Upper lobe of left lung (tissue), 6 donors: ENCODE measurements around the gene KLHL29. TPM values are rescaled to one million over a fixed set of nuclear protein-coding genes. Genes with fewer than 3 reads are reported as not detected.

Experiments used
- ATAC-seq, 2 donors: fragments of 200-7000 bp; cut with Tn5 transposase; one replicate each; pipeline ENCODE4 v1.9.1; 2022; ENCODE audit warnings: mild to moderate bottlenecking in 2 of 2, moderate library complexity in 2 of 2; ENCODE audit not compliant: low FRiP score in 2 of 2
- DNase-seq, 2 donors: peaks; one replicate each; pipeline ENCODE4 v3.0.0-alpha.2; 2019 to 2020
- H3K27ac ChIP-seq, 4 donors: fragments of 200-600 bp; sonication (generic); one replicate each; pipeline ENCODE4 v1.5.1; 2016 to 2019
- H3K27me3 ChIP-seq, 4 donors: fragments of 200-600 bp; sonication (generic); one replicate each; pipeline ENCODE4 v1.5.1; 2017 to 2019
- H3K36me3 ChIP-seq, 4 donors: fragments of 200-600 bp; sonication (generic); one replicate each; pipeline ENCODE4 v1.5.1; 2016 to 2019
- H3K4me1 ChIP-seq, 4 donors: fragments of 200-600 bp; sonication (generic); one replicate each; pipeline ENCODE4 v1.5.1; 2018 to 2019
- H3K4me3 ChIP-seq, 4 donors: fragments of 200-600 bp; sonication (generic); one replicate each; pipeline ENCODE4 v1.5.1; 2017 to 2019; ENCODE audit warnings: mild to moderate bottlenecking in 2 of 4, moderate library complexity in 1 of 4
- H3K9me3 ChIP-seq, 4 donors: fragments of 200-600 bp; sonication (generic); one replicate each; pipeline ENCODE4 v1.5.1; 2018 to 2019
- CTCF ChIP-seq, 6 experiments: fragments of 450-650 bp in 4 of 6; fragments of 200-600 bp in 2 of 6; sonication (generic) in 2 of 6; IDR thresholded peaks; one replicate each; pipeline ENCODE4 v1.5.1; 2016 to 2019; ENCODE audit warnings: antibody characterized with exemption in 6 of 6
- EP300 ChIP-seq, 4 donors: sonication (generic); formaldehyde crosslinking; IDR thresholded peaks; one replicate each; pipeline ENCODE4 v1.5.1; 2017; ENCODE audit warnings: antibody characterized with exemption in 4 of 4, control low read depth in 2 of 4
- POLR2A ChIP-seq, 4 donors: fragments of 450-650 bp; IDR thresholded peaks; one replicate each; pipeline ENCODE4 v1.5.1; 2016 to 2017; ENCODE audit warnings: antibody characterized with exemption in 4 of 4, mild to moderate bottlenecking in 2 of 4
- POLR2AphosphoS5 ChIP-seq, 2 donors: sonication (generic); formaldehyde crosslinking; IDR thresholded peaks; one replicate each; pipeline ENCODE4 v1.5.1; 2017; ENCODE audit warnings: antibody characterized with exemption in 2 of 2
- WGBS, 2 donors: methylation state at CpG; one replicate each; pipeline ENCODE4 v1.1.5; 2017 to 2018; 5-methylcytosine and 5-hydroxymethylcytosine counted together
- total RNA-seq, 6 donors: library from RNA; depleted of rRNA in 4 of 6; stranded (reverse); fragments of >200 nt in 4 of 6; gene quantifications; one replicate each; pipeline versions ENCODE4 v1.1.0 to v1.2.1, GENCODE V29; 2016 to 2021
- donor health status: DM: no; HTN: no; CAD: no; lungs with moderate emphysema.
- donor health status: DM: no; HTN: yes; CAD: no; lungs with severe emphysema.

The KLHL29 gene
- total RNA-seq, 6 donors from 2014 or later = 8.6 to 34.4 (median 18.2) TPM

- DNase-seq (no peak), ATAC-seq (no peak)
- Histone ChIP-seq H3K27me3 (no peaks in the 10 kb centered on the region), H3K4me3 (no peak overlapping the region), H3K9me3 (no peaks in the 10 kb centered on the region), H3K36me3 (no peaks in the 10 kb centered on the region), H3K4me1 (peaks cover 0 to 9% (median 2%) of the 10 kb centered on the region in 4 donors), H3K27ac (no peak overlapping the region)
- WGBS, 2 donors = 95% methylated on average over 9 of the region's 9 CpGs
- no peak for TF ChIP-seq CTCF (IDR thresholded peaks at IDR 0.05)
- no peak for TF ChIP-seq POLR2A (IDR thresholded peaks at IDR 0.05)
- no peak for TF ChIP-seq POLR2AphosphoS5 (IDR thresholded peaks at IDR 0.05)
- TF ChIP-seq EP300 (IDR thresholded peaks at IDR 0.05) = no peak
Observed at GRCh38 chr2:23659328-23659727, 274.3 kb downstream of the KLHL29 start.

- TF ChIP-seq POLR2AphosphoS5 (IDR thresholded peaks at IDR 0.05) = no peak
- no peak for TF ChIP-seq POLR2A (IDR thresholded peaks at IDR 0.05)
- TF ChIP-seq CTCF (IDR thresholded peaks at IDR 0.05) = no peak
- TF ChIP-seq EP300 (IDR thresholded peaks at IDR 0.05) = no peak
- ATAC-seq (no peak), DNase-seq (no peak)
- Histone ChIP-seq H3K4me1 (peaks cover 0 to 9% (median 2%) of the 10 kb centered on the region in 4 donors), H3K27ac (no peak overlapping the region), H3K36me3 (no peaks in the 10 kb centered on the region), H3K9me3 (no peaks in the 10 kb centered on the region), H3K27me3 (no peaks in the 10 kb centered on the region), H3K4me3 (no peak overlapping the region)
- WGBS, 2 donors = 83 to 96% methylated on average over 2 of the region's 2 CpGs
Observed at GRCh38 chr2:23659773-23660172, 274.8 kb downstream of the KLHL29 start.

GRCh38 chr2:23660237-23660636 is 275.3 kb downstream of the KLHL29 start:
- H3K4me1 ChIP-seq = peaks cover 0 to 9% (median 2%) of the 10 kb centered on the region in 4 donors
- no peaks in the 10 kb centered on the region for H3K9me3 ChIP-seq
- no peak for TF ChIP-seq CTCF (IDR thresholded peaks at IDR 0.05)
- TF ChIP-seq EP300 (IDR thresholded peaks at IDR 0.05) = no peak
- H3K36me3 ChIP-seq = no peaks in the 10 kb centered on the region
- DNase-seq = no peak
- 100% methylated on average over 1 to 2 of the region's 2 CpGs for WGBS, 2 donors
- no peak for ATAC-seq
- no peak overlapping the region for H3K4me3 ChIP-seq
- H3K27ac ChIP-seq = no peak overlapping the region
- H3K27me3 ChIP-seq = no peaks in the 10 kb centered on the region

GRCh38 chr2:23661276-23662050 is 276.5 kb downstream of the KLHL29 start:
- TF ChIP-seq EP300 (IDR thresholded peaks at IDR 0.05) (no peak), CTCF (IDR thresholded peaks at IDR 0.05) (no peak), POLR2AphosphoS5 (IDR thresholded peaks at IDR 0.05) (no peak), POLR2A (IDR thresholded peaks at IDR 0.05) (no peak)
- no peaks in the 10 kb centered on the region for H3K27me3 ChIP-seq
- H3K4me1 ChIP-seq = peaks cover 0 to 9% (median 2%) of the 10 kb centered on the region in 4 donors
- H3K27ac ChIP-seq = no peak overlapping the region
- no peak for DNase-seq
- H3K36me3 ChIP-seq = no peaks in the 10 kb centered on the region
- ATAC-seq = no peak
- H3K4me3 ChIP-seq = no peak overlapping the region
- no peaks in the 10 kb centered on the region for H3K9me3 ChIP-seq
- 81 to 84% methylated on average over 9 to 10 of the region's 11 CpGs for WGBS, 2 donors

GRCh38 chr2:23662466-23662865 is 277.5 kb downstream of the KLHL29 start:
- TF ChIP-seq CTCF (IDR thresholded peaks at IDR 0.05) (no peak), POLR2AphosphoS5 (IDR thresholded peaks at IDR 0.05) (no peak), EP300 (IDR thresholded peaks at IDR 0.05) (no peak), POLR2A (IDR thresholded peaks at IDR 0.05) (no peak)
- ATAC-seq (no peak), DNase-seq (no peak)
- no peak overlapping the region for H3K4me3 ChIP-seq
- no peaks in the 10 kb centered on the region for H3K36me3 ChIP-seq
- H3K27ac ChIP-seq = no peak overlapping the region
- no peaks in the 10 kb centered on the region for H3K27me3 ChIP-seq
- 79 to 89% methylated on average over 5 to 6 of the region's 6 CpGs for WGBS, 2 donors
- H3K4me1 ChIP-seq = peaks cover 0 to 9% (median 2%) of the 10 kb centered on the region in 4 donors
- no peaks in the 10 kb centered on the region for H3K9me3 ChIP-seq
